ENCODE results near the gene PPP4R4.

The PPP4R4 gene

GRCh38 chr14:94196057-94196456 lies 21.9 kb downstream of the PPP4R4 start:
- no peaks in the 10 kb centered on the region for H4K20me1 ChIP-seq (ENCODE audit: insufficient read depth, low read length)
- no peak overlapping the region for H2AFZ ChIP-seq (ENCODE audit: low read length)
- no peaks in the 10 kb centered on the region for H3K36me3 ChIP-seq (ENCODE audit: insufficient read depth, low read length)
- TF ChIP-seq CTCF (IDR thresholded peaks at IDR 0.05; ENCODE audit: low read length) (no peak), EZH2 (IDR thresholded peaks at IDR 0.05; ENCODE audit: borderline replicate concordance, low read length) (no peak)
- no peak overlapping the region for H3K4me2 ChIP-seq (ENCODE audit: low read length)
- H3K9me2 ChIP-seq (ENCODE audit: low read depth, low read length) = no peaks in the 10 kb centered on the region
- no peak overlapping the region for H3K4me3 ChIP-seq (ENCODE audit: low read depth, low read length, poor library complexity, severe bottlenecking)
- H3K9me3 ChIP-seq (ENCODE audit: low read length) = no peaks in the 10 kb centered on the region
- no peaks in the 10 kb centered on the region for H3K27me3 ChIP-seq (ENCODE audit: insufficient read depth, low read length)
- no peak overlapping the region for H3K9ac ChIP-seq (ENCODE audit: low read length)
- H3K27ac ChIP-seq (ENCODE audit: low read depth, low read length, poor library complexity, severe bottlenecking) = no peak overlapping the region
- H3K4me1 ChIP-seq (ENCODE audit: insufficient read depth, low read length, severe bottlenecking) = no peaks in the 10 kb centered on the region
- H3F3A ChIP-seq (ENCODE audit: insufficient read depth, low read length) = no peaks in the 10 kb centered on the region
- no peaks in the 10 kb centered on the region for H3K79me2 ChIP-seq (ENCODE audit: insufficient read depth, low read length)

GRCh38 chr14:94203473-94204210 lies 29.5 kb downstream of the PPP4R4 start:
- Histone ChIP-seq H3K79me2 (ENCODE audit: insufficient read depth, low read length) (no peaks in the 10 kb centered on the region), H3F3A (ENCODE audit: insufficient read depth, low read length) (no peaks in the 10 kb centered on the region), H3K9ac (ENCODE audit: low read length) (no peak overlapping the region), H3K4me2 (ENCODE audit: low read length) (no peak overlapping the region), H2AFZ (ENCODE audit: low read length) (no peak overlapping the region), H3K27me3 (ENCODE audit: insufficient read depth, low read length) (no peaks in the 10 kb centered on the region), H3K27ac (ENCODE audit: low read depth, low read length, poor library complexity, severe bottlenecking) (no peak overlapping the region), H4K20me1 (ENCODE audit: insufficient read depth, low read length) (no peaks in the 10 kb centered on the region), H3K4me1 (ENCODE audit: insufficient read depth, low read length, severe bottlenecking) (no peaks in the 10 kb centered on the region), H3K9me3 (ENCODE audit: low read length) (no peaks in the 10 kb centered on the region), H3K4me3 (ENCODE audit: low read depth, low read length, poor library complexity, severe bottlenecking) (no peak overlapping the region), H3K9me2 (ENCODE audit: low read depth, low read length) (no peaks in the 10 kb centered on the region), H3K36me3 (ENCODE audit: insufficient read depth, low read length) (no peaks in the 10 kb centered on the region)
- no peak for TF ChIP-seq EZH2 (IDR thresholded peaks at IDR 0.05; ENCODE audit: borderline replicate concordance, low read length)
- TF ChIP-seq CTCF (IDR thresholded peaks at IDR 0.05; ENCODE audit: low read length) = no peak

GRCh38 chr14:94213021-94213420 lies 38.9 kb downstream of the PPP4R4 start:
- Histone ChIP-seq H3K4me2 (ENCODE audit: low read length) (no peak overlapping the region), H3K9ac (ENCODE audit: low read length) (no peak overlapping the region), H3K79me2 (ENCODE audit: insufficient read depth, low read length) (no peaks in the 10 kb centered on the region), H3K4me3 (ENCODE audit: low read depth, low read length, poor library complexity, severe bottlenecking) (no peak overlapping the region), H3K4me1 (ENCODE audit: insufficient read depth, low read length, severe bottlenecking) (no peaks in the 10 kb centered on the region), H3K9me3 (ENCODE audit: low read length) (no peaks in the 10 kb centered on the region), H3K36me3 (ENCODE audit: insufficient read depth, low read length) (no peaks in the 10 kb centered on the region), H3K27ac (ENCODE audit: low read depth, low read length, poor library complexity, severe bottlenecking) (no peak overlapping the region), H3F3A (ENCODE audit: insufficient read depth, low read length) (no peaks in the 10 kb centered on the region), H3K27me3 (ENCODE audit: insufficient read depth, low read length) (no peaks in the 10 kb centered on the region), H4K20me1 (ENCODE audit: insufficient read depth, low read length) (no peaks in the 10 kb centered on the region), H3K9me2 (ENCODE audit: low read depth, low read length) (no peaks in the 10 kb centered on the region), H2AFZ (ENCODE audit: low read length) (no peak overlapping the region)
- no peak for TF ChIP-seq CTCF (IDR thresholded peaks at IDR 0.05; ENCODE audit: low read length)
- no peak for TF ChIP-seq EZH2 (IDR thresholded peaks at IDR 0.05; ENCODE audit: borderline replicate concordance, low read length)

Measured in OCI-LY1 (cell line).